K562 (cell line): ENCODE data around the gene CCDC28B. TPM values are rescaled to one million over a fixed set of nuclear protein-coding genes. Genes with fewer than 3 reads are reported as not detected.
A peak's percentile ranks its signal among the peaks of the same experiment; 100 is the strongest.

Source experiments
- ARID3B ChIP-seq: fragments of 250-450 bp; sonication (Bioruptor Pico); IDR thresholded peaks from 2 replicates; pipeline ENCODE4 v1.4.0; 2020; ENCODE audit warnings: borderline replicate concordance
- CLOCK ChIP-seq: fragments of 250-450 bp; sonication (Bioruptor Pico); IDR thresholded peaks from 2 replicates; pipeline ENCODE4 v1.4.0; 2020; ENCODE audit warnings: mild to moderate bottlenecking, moderate library complexity, borderline replicate concordance
- GTF2A2 ChIP-seq: IDR thresholded peaks from 2 replicates; pipeline ENCODE4 v1.6.1; 2016; ENCODE audit warnings: mild to moderate bottlenecking, missing genetic modification characterization, missing compliant biosample characterization
- HOMEZ ChIP-seq: fragments of 250-450 bp; sonication (Bioruptor Pico); IDR thresholded peaks from 2 replicates; pipeline ENCODE4 v1.4.0; 2020; ENCODE audit warnings: mild to moderate bottlenecking, moderate library complexity
- HOXB6 ChIP-seq: fragments of 250-450 bp; sonication (Bioruptor Pico); IDR thresholded peaks from 2 replicates; pipeline ENCODE4 v1.5.1; 2022; ENCODE audit warnings: mild to moderate bottlenecking, borderline replicate concordance
- MLLT1 ChIP-seq, 2 experiments: fragments of 450-650 bp; IDR thresholded peaks; 2 replicates each; pipeline ENCODE4 v1.6.1; 2016
- ZBTB40 ChIP-seq, 2 experiments: fragments of 450-650 bp in 1 of 2; sonication (generic) in 1 of 2; formaldehyde crosslinking in 1 of 2; IDR thresholded peaks; 2 replicates each; pipeline versions ENCODE4 v1.7.1 to v1.9.0; 2016 to 2022; ENCODE audit warnings: inconsistent platforms in 1 of 2, mild to moderate bottlenecking in 1 of 2, missing genetic modification reagents in 1 of 2
- polyA plus RNA-seq, 8 experiments: library from polyadenylated mRNA; depleted of rRNA in 4 of 8; stranded (reverse) in 5 of 8; unstranded in 3 of 8; fragments of >200 nt; fragmentation: Nextera tagmentation in 2 of 8; fragmentation: Illumina TruSeq in 1 of 8; extraction: Ambion mirVana in 2 of 8; extraction: Trizol in 1 of 8; gene quantifications; 2 replicates each; pipeline versions ENCODE4 v1.2.1 to v1.2.3, GENCODE V29; 2011 to 2014; ENCODE audit warnings: inconsistent platforms in 1 of 8, missing spikeins in 1 of 8
- total RNA-seq, 7 experiments: library from RNA; depleted of rRNA in 6 of 7; stranded (reverse); fragments of >200 nt in 6 of 7; fragmentation: Illumina TruSeq in 2 of 7; extraction: Trizol in 2 of 7; gene quantifications; 2 replicates each; pipeline versions ENCODE4 v1.2.1 to v1.2.3, GENCODE V29; 2011 to 2021; ENCODE audit warnings: low replicate concordance in 1 of 7

Gene CCDC28B
- total and polyA plus RNA-seq, 9 of the 15 experiments (the other 6 are each of a cell fraction or from before 2014, with no cell fraction given) = 5.7 to 54.5 (median 31.7) TPM

- no peak for TF ChIP-seq ZBTB40 (IDR thresholded peaks at IDR 0.05)
- TF ChIP-seq ZBTB40 (CRISPR knock-in tag; IDR thresholded peaks at IDR 0.05) = no peak
- no peak for TF ChIP-seq HOXB6 (CRISPR knock-in tag)
- no peak for TF ChIP-seq CLOCK (CRISPR knock-in tag)
- TF ChIP-seq MLLT1 (IDR thresholded peaks at IDR 0.05) = peak in 1 of 2 experiments; percentile 51; a peak in 2 of 4 replicates
- no peak for TF ChIP-seq ARID3B (CRISPR knock-in tag)
- TF ChIP-seq GTF2A2 (tag) = no peak
- TF ChIP-seq HOMEZ (CRISPR knock-in tag) = no peak
These were observed 5.3 kb downstream of the CCDC28B start, which contains the start of gene IQCC (continued) for GRCh38 chr1:32205401-32206370.
